GM12801 (cell line): ENCODE results near the gene ZSCAN21.

Experiments
- CTCF ChIP-seq: IDR thresholded peaks from one replicate; pipeline ENCODE4 v1.5.1; 2011; ENCODE audit warnings: control low read depth; ENCODE audit not compliant: insufficient read length; ENCODE audit errors: extremely low read depth

ZSCAN21 gene

GRCh38 chr7:100089458-100090196, 40.1 kb downstream of the ZSCAN21 start:
- no peak for TF ChIP-seq CTCF

- TF ChIP-seq CTCF, result no peak
Measured at GRCh38 chr7:100090527-100091410, 41.2 kb downstream of the ZSCAN21 start.

GRCh38 chr7:100091411-100092181, 42.0 kb downstream of the ZSCAN21 start:
- no peak for TF ChIP-seq CTCF

- TF ChIP-seq CTCF, result no peak
Measured at GRCh38 chr7:100093054-100093453, 43.5 kb downstream of the ZSCAN21 start.

- TF ChIP-seq CTCF, result no peak
Measured at GRCh38 chr7:100093498-100093897, 43.9 kb downstream of the ZSCAN21 start.

GRCh38 chr7:100093925-100094486, 44.4 kb downstream of the ZSCAN21 start:
- no peak for TF ChIP-seq CTCF

GRCh38 chr7:100095289-100095688, 45.7 kb downstream of the ZSCAN21 start:
- TF ChIP-seq CTCF, result no peak
